HG03354 (cell line): ENCODE measurements around the gene CCDC137.
A peak's percentile ranks its signal among the peaks of the same experiment; 100 is the strongest.
"Not testable (repeated sequence)": the region's sequence is repeated elsewhere in the genome, so short reads cannot be mapped to it uniquely, and the experiment has no call there.

Experiments used
- ATAC-seq: cut with Tn5 transposase; IDR thresholded peaks from one replicate; pipeline ENCODE4 v1.9.1; 2021; ENCODE audit warnings: mild to moderate bottlenecking; ENCODE audit not compliant: unreplicated experiment, poor library complexity, severe bottlenecking

Gene CCDC137

GRCh38 chr17:81648707-81649085, 17.8 kb upstream of the CCDC137 start:
- no peak for ATAC-seq

GRCh38 chr17:81650951-81651350, 15.6 kb upstream of the CCDC137 start:
- no peak for ATAC-seq

- no peak for ATAC-seq
Measured at GRCh38 chr17:81651692-81652091, 14.8 kb upstream of the CCDC137 start.

GRCh38 chr17:81652906-81653771, 13.4 kb upstream of the CCDC137 start:
- no peak for ATAC-seq

- no peak for ATAC-seq
Measured at GRCh38 chr17:81655378-81656117, 11.0 kb upstream of the CCDC137 start.

- ATAC-seq: no peak
Measured at GRCh38 chr17:81656118-81656743, 10.3 kb upstream of the CCDC137 start, which contains the start of gene PDE6G. TSS of gene PDE6G (minus strand) at chr17:81656542. CDS start at chr17:81653305, 3,237 bp downstream.

- ATAC-seq: no peak
Measured at GRCh38 chr17:81656835-81657234, 9.7 kb upstream of the CCDC137 start.

- no peak for ATAC-seq
Measured at GRCh38 chr17:81659038-81659437, 7.5 kb upstream of the CCDC137 start.

GRCh38 chr17:81660441-81660840, 6.1 kb upstream of the CCDC137 start:
- ATAC-seq: no peak

- ATAC-seq: no peak
Measured at GRCh38 chr17:81662002-81662401, 4.5 kb upstream of the CCDC137 start.

- no peak for ATAC-seq
Measured at GRCh38 chr17:81664051-81664470, 2.5 kb upstream of the CCDC137 start.

GRCh38 chr17:81665205-81666091, 1.1 kb upstream of the CCDC137 start:
- peak; percentile 4 for ATAC-seq

GRCh38 chr17:81666092-81666341, 520 bp upstream of the CCDC137 start:
- peak; percentile 14 for ATAC-seq

- no peak for ATAC-seq
Measured at GRCh38 chr17:81667754-81668153, 1.2 kb downstream of the CCDC137 start.

- no peak for ATAC-seq
Measured at GRCh38 chr17:81672504-81672903, 6.0 kb downstream of the CCDC137 start.

GRCh38 chr17:81672954-81673353, 6.4 kb downstream of the CCDC137 start:
- no peak for ATAC-seq

- ATAC-seq: no peak
Measured at GRCh38 chr17:81673561-81674258, 7.2 kb downstream of the CCDC137 start.

- ATAC-seq: not testable (repeated sequence)
Measured at GRCh38 chr17:81675515-81676221, 9.1 kb downstream of the CCDC137 start.

GRCh38 chr17:81676906-81677305, 10.4 kb downstream of the CCDC137 start:
- ATAC-seq: no peak
